Measurements from ENCODE around the gene CDRT4. TPM values are rescaled to one million over a fixed set of nuclear protein-coding genes. Genes with fewer than 3 reads are reported as not detected.

Gene CDRT4
- total RNA-seq (2013; cell fraction: nucleolus; rRNA removed) = not detected in 2 replicates
- total RNA-seq (2014; rRNA removed) (0.51 TPM in 1 of 2 replicates, not detected in the other), total RNA-seq (2014; rRNA removed; fragmentation: Illumina TruSeq; extraction: Trizol) (0.45 and 0.46 TPM in 2 replicates), total RNA-seq (2021) (0.40 and 0.72 TPM in 2 replicates), polyA plus RNA-seq (2011; rRNA removed) (not detected in 2 replicates), polyA plus RNA-seq (2014; fragmentation: Illumina TruSeq; extraction: Trizol) (0.62 and 1.1 TPM in 2 replicates), polyA plus RNA-seq (2014; fragmentation: Nextera tagmentation; extraction: Ambion mirVana) (under 1 TPM; 0.11 to 0.19 TPM), polyA plus RNA-seq (2014; rRNA removed) (1.0 and 1.3 TPM in 2 replicates), polyA plus RNA-seq (2016; fragmentation: Nextera tagmentation; extraction: Ambion mirVana) (not detected), polyA minus RNA-seq (2011; rRNA and poly(A)+ RNA removed) (not detected in 2 replicates), Bru-seq, nascent RNA (percentile 34 among the genes with signal in this experiment), BruChase-seq, experiment 1, labeled RNA remaining after a 6-hour chase (percentile 46 among the genes with signal in this experiment), BruChase-seq, experiment 2, labeled RNA remaining after a 2-hour chase (percentile 26 among the genes with signal in this experiment)
- polyA plus RNA-seq (2011; ENCODE audit: low read depth) = 1.6 TPM
- polyA plus RNA-seq (2011; cell fraction: cytosol; rRNA removed) = not detected in 2 replicates
- polyA plus RNA-seq (2011; cell fraction: nucleus; rRNA removed) = not detected in 2 replicates
- 1.0 and 2.3 TPM in 2 replicates for polyA plus RNA-seq (2012)
- not detected in 2 replicates for polyA minus RNA-seq (2011; cell fraction: cytosol; rRNA and poly(A)+ RNA removed)
- not detected in 2 replicates for polyA minus RNA-seq (2011; cell fraction: nucleus; rRNA and poly(A)+ RNA removed)
- long read RNA-seq, experiment 1 = 0 reads
- long read RNA-seq, experiment 2 = 0 reads

DNA sequence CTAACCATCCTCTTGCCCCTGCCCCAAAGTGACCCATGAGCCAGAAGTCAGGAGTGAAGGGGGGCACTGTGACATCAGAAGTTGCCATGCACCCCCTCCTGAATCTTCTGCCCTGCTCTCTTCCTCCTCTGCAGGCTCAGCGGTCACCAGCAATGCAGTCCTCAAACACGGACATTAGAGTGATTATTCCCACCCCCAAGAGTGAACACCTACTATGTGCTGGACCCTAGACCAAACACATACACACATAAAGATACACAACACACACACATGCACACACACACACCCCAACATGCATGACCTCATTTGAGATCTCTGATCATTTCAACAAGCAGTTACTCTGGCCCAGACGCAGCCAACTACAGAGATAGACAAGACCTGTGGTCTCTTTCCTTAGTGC, at the start of gene CDRT4:
Gene CDRT4 (minus strand): TSS at position 30 of the 400 bp plus-strand sequence. CDS start 27,383 bp downstream, outside the sequence.
- Histone ChIP-seq H3K9ac (ENCODE audit: control insufficient read depth, insufficient read depth, low read length) (no peak within 1 kb of the TSS), H3K4me3 (no peak within 1 kb of the TSS), H3K9me3 (replicated peaks; ENCODE audit: control insufficient read depth, insufficient read depth, low read length) (no peaks in the 10 kb centered on the region), H3K36me3 (ENCODE audit: control insufficient read depth in 2 of 2, insufficient read depth in 2 of 2, low read length in 1 of 2) (no peaks in the 10 kb centered on the region), H3K4me2 (ENCODE audit: control insufficient read depth, insufficient read depth) (no peak within 1 kb of the TSS), H3K27me3 (replicated peaks in 1 of 2; ENCODE audit: control insufficient read depth in 2 of 2, insufficient read depth in 2 of 2, low read length in 1 of 2) (no peaks in the 10 kb centered on the region), H3K27ac (ENCODE audit: control insufficient read depth, insufficient read depth) (no peak within 1 kb of the TSS), H3K4me1 (ENCODE audit: control insufficient read depth, insufficient read depth, low read length) (no peaks in the 10 kb centered on the region), H3K79me2 (ENCODE audit: control insufficient read depth, insufficient read depth, low read length) (no peaks in the 10 kb centered on the region), H2AFZ (ENCODE audit: control insufficient read depth, low read depth, low read length) (no peak within 1 kb of the TSS), H4K20me1 (ENCODE audit: control insufficient read depth, insufficient read depth) (no peaks in the 10 kb centered on the region)
- WGBS (ENCODE audit: insufficient coverage, insufficient replicate concordance, low lambda C conversion rate, missing lambda C conversion rate) = 23% methylated on average over 3 of the region's 3 CpGs
- in situ Hi-C loops (cut with MboI) (no loop called here), intact Hi-C loops (cut with micrococcal nuclease; ENCODE audit: unreplicated experiment) (no loop called here)
- SMC1A ChIA-PET (ENCODE audit: uncharacterized antibody, unreplicated experiment) = no interaction called here
- BruUV-seq (replicated peaks) = no TSS peak
- POLR2A ChIA-PET = no interaction called here
- ATAC-seq = no peak
- RAD21 ChIA-PET (ENCODE audit: unreplicated experiment) = no interaction called here
- DNase-seq (ENCODE audit: low read depth, low spot score) = no peak
- CTCF ChIA-PET = no interaction called here
- TF ChIP-seq, protein P1, sequence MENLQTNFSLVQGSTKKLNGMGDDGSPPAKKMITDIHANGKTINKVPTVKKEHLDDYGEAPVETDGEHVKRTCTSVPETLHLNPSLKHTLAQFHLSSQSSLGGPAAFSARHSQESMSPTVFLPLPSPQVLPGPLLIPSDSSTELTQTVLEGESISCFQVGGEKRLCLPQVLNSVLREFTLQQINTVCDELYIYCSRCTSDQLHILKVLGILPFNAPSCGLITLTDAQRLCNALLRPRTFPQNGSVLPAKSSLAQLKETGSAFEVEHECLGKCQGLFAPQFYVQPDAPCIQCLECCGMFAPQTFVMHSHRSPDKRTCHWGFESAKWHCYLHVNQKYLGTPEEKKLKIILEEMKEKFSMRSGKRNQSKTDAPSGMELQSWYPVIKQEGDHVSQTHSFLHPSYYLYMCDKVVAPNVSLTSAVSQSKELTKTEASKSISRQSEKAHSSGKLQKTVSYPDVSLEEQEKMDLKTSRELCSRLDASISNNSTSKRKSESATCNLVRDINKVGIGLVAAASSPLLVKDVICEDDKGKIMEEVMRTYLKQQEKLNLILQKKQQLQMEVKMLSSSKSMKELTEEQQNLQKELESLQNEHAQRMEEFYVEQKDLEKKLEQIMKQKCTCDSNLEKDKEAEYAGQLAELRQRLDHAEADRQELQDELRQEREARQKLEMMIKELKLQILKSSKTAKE (IDR thresholded peaks at IDR 0.05; ENCODE audit: low read depth, poor library complexity, severe bottlenecking) = no peak
- TF ChIP-seq CHD2 (IDR thresholded peaks at IDR 0.05; ENCODE audit: borderline replicate concordance, low read depth, low read length) (no peak), CBX5 (IDR thresholded peaks at IDR 0.05; ENCODE audit: low read depth) (no peak), CBFB (IDR thresholded peaks at IDR 0.05; ENCODE audit: low read depth) (no peak), CREM (IDR thresholded peaks at IDR 0.05; ENCODE audit: low read depth) (no peak), RCOR1 (conservative IDR thresholded peaks at IDR 0.05; ENCODE audit: low read depth, low read length) (no peak), HDAC6 (IDR thresholded peaks at IDR 0.05; ENCODE audit: unreplicated experiment) (no peak), FOXK2 (IDR thresholded peaks at IDR 0.05) (no peak), SMC3 (IDR thresholded peaks at IDR 0.05; ENCODE audit: borderline replicate concordance, low read length) (no peak), STAT3 (IDR thresholded peaks at IDR 0.05; ENCODE audit: low read depth, low read length) (no peak), ZNF622 (IDR thresholded peaks at IDR 0.05) (no peak), MEF2B (IDR thresholded peaks at IDR 0.05; ENCODE audit: partially characterized antibody, poor library complexity, severe bottlenecking) (no peak), IKZF1 (conservative IDR thresholded peaks at IDR 0.05) (no peak)
- no peak for FAIRE-seq
